Endodermal cell (in vitro differentiated cells): ENCODE measurements around the gene WT1. TPM values are rescaled to one million over a fixed set of nuclear protein-coding genes. Genes with fewer than 3 reads are reported as not detected.
A peak's percentile ranks its signal among the peaks of the same experiment; 100 is the strongest.

Source experiments
- DNase-seq: peaks from one replicate; pipeline ENCODE4 v3.0.0-alpha.2; 2017
- H3K27ac ChIP-seq: 2 replicates; pipeline ENCODE4 v1.5.1; 2013; ENCODE audit warnings: mild to moderate bottlenecking, low read depth, low read length, moderate library complexity
- H3K27me3 ChIP-seq: 2 replicates; pipeline ENCODE4 v1.6.1; 2013; ENCODE audit warnings: mild to moderate bottlenecking, low read length, moderate library complexity; ENCODE audit not compliant: insufficient read depth, control insufficient read depth, poor library complexity, severe bottlenecking
- H3K36me3 ChIP-seq: 2 replicates; pipeline ENCODE4 v1.7.0; 2013; ENCODE audit warnings: mild to moderate bottlenecking, low read length, moderate library complexity; ENCODE audit not compliant: control insufficient read depth, insufficient read depth
- H3K4me1 ChIP-seq: one replicate; pipeline ENCODE4 v1.7.0; 2013; ENCODE audit warnings: low read length; ENCODE audit not compliant: control insufficient read depth, insufficient read depth
- H3K4me3 ChIP-seq: 2 replicates; pipeline ENCODE4 v1.5.1; 2013; ENCODE audit warnings: mild to moderate bottlenecking, low read length, moderate library complexity
- H3K9ac ChIP-seq: 2 replicates; pipeline ENCODE4 v1.6.1; 2013; ENCODE audit warnings: mild to moderate bottlenecking, low read length, moderate library complexity; ENCODE audit not compliant: poor library complexity, severe bottlenecking; ENCODE audit errors: extremely low read depth
- H3K9me3 ChIP-seq: 2 replicates; pipeline ENCODE4 v1.6.1; 2013; ENCODE audit warnings: mild to moderate bottlenecking, low read length, moderate library complexity; ENCODE audit not compliant: control insufficient read depth
- H3K27ac Mint-ChIP-seq: 2 replicates; pipeline ENCODE4 v1.8.0; 2020; ENCODE audit warnings: mixed read lengths
- H3K27me3 Mint-ChIP-seq: 2 replicates; pipeline ENCODE4 v1.8.0; 2021; ENCODE audit warnings: mild to moderate bottlenecking, mixed read lengths; ENCODE audit not compliant: insufficient read depth
- H3K36me3 Mint-ChIP-seq: 2 replicates; pipeline ENCODE4 v1.8.0; 2020; ENCODE audit warnings: low read depth, mixed read lengths
- H3K4me1 Mint-ChIP-seq: 2 replicates; pipeline ENCODE4 v1.8.0; 2020; ENCODE audit warnings: mixed read lengths
- H3K4me3 Mint-ChIP-seq: 2 replicates; pipeline ENCODE4 v1.8.0; 2020; ENCODE audit warnings: mild to moderate bottlenecking, moderate library complexity, mixed read lengths
- H3K9me3 Mint-ChIP-seq: 2 replicates; pipeline ENCODE4 v1.8.0; 2020; ENCODE audit warnings: mild to moderate bottlenecking, mixed read lengths
- CTCF ChIP-seq: fragments of 200-600 bp; sonication (generic); conservative IDR thresholded peaks from 2 replicates; pipeline ENCODE4 v1.5.0; 2021; ENCODE audit warnings: antibody characterized with exemption, mild to moderate bottlenecking
- WGBS, 2 experiments: methylation state at CpG; one replicate each; pipeline versions ENCODE4 v1.1.5 to v1.1.7; 2013; ENCODE audit warnings: missing lambda C conversion rate in 2 of 2, mixed read lengths in 1 of 2; ENCODE audit not compliant: insufficient coverage in 1 of 2, insufficient read length in 1 of 2; 5-methylcytosine and 5-hydroxymethylcytosine counted together
- total RNA-seq, 2 donors: library from RNA; stranded (reverse); fragmentation: NEBNext Ultra II Directional in 1 of 2; extraction: Animal tissue kit (Norgen Biotek cat#: 25700) in 1 of 2; gene quantifications; 2 replicates in 1 of 2; 3 replicates in 1 of 2; pipeline ENCODE4 v1.2.1, GENCODE V29; 2021

WT1 gene
- total RNA-seq, 2 donors from 2014 or later: 0.51 TPM; not detected in 1

GRCh38 chr11:32451808-32452207 is 16.5 kb upstream of the WT1 start:
- WGBS, 2 experiments: 95 to 100% methylated on average over 1 to 4 of the region's 4 CpGs
- H3K27me3 ChIP-seq: no peaks in the 10 kb centered on the region
- H3K27ac Mint-ChIP-seq: no peak overlapping the region
- H3K4me1 Mint-ChIP-seq: peaks cover 8% of the 10 kb centered on the region
- no peaks in the 10 kb centered on the region for H3K9me3 Mint-ChIP-seq
- H3K27me3 Mint-ChIP-seq: no peaks in the 10 kb centered on the region
- no peak for TF ChIP-seq CTCF
- DNase-seq: no peak
- H3K9ac ChIP-seq: no peak overlapping the region
- H3K36me3 ChIP-seq: no peaks in the 10 kb centered on the region
- H3K4me3 ChIP-seq: no peak overlapping the region
- H3K4me3 Mint-ChIP-seq: no peak overlapping the region
- no peaks in the 10 kb centered on the region for H3K4me1 ChIP-seq
- H3K27ac ChIP-seq: no peak overlapping the region
- no peaks in the 10 kb centered on the region for H3K9me3 ChIP-seq
- no peaks in the 10 kb centered on the region for H3K36me3 Mint-ChIP-seq

GRCh38 chr11:32450372-32450771 is 15.0 kb upstream of the WT1 start:
- Mint-ChIP-seq H3K36me3 (no peaks in the 10 kb centered on the region), H3K27me3 (no peaks in the 10 kb centered on the region), H3K27ac (no peak overlapping the region), H3K4me3 (no peak overlapping the region), H3K9me3 (no peaks in the 10 kb centered on the region), H3K4me1 (peaks cover 14% of the 10 kb centered on the region)
- DNase-seq: no peak
- Histone ChIP-seq H3K9ac (no peak overlapping the region), H3K4me3 (no peak overlapping the region), H3K9me3 (no peaks in the 10 kb centered on the region), H3K27me3 (no peaks in the 10 kb centered on the region), H3K36me3 (no peaks in the 10 kb centered on the region), H3K4me1 (no peaks in the 10 kb centered on the region), H3K27ac (no peak overlapping the region)
- TF ChIP-seq CTCF: no peak
- 89 to 100% methylated on average over 1 of the region's 1 CpG for WGBS, 2 experiments

- H3K27ac ChIP-seq: no peak overlapping the region
- no peaks in the 10 kb centered on the region for H3K9me3 Mint-ChIP-seq
- H3K27me3 ChIP-seq: no peaks in the 10 kb centered on the region
- peaks cover 14% of the 10 kb centered on the region for H3K4me1 Mint-ChIP-seq
- peak; percentile 72 for DNase-seq
- H3K36me3 ChIP-seq: no peaks in the 10 kb centered on the region
- no peak overlapping the region for H3K27ac Mint-ChIP-seq
- H3K4me1 ChIP-seq: no peaks in the 10 kb centered on the region
- H3K9me3 ChIP-seq: no peaks in the 10 kb centered on the region
- no peaks in the 10 kb centered on the region for H3K36me3 Mint-ChIP-seq
- no peak overlapping the region for H3K4me3 Mint-ChIP-seq
- no peak overlapping the region for H3K4me3 ChIP-seq
- TF ChIP-seq CTCF: peak; percentile 75
- no peak overlapping the region for H3K9ac ChIP-seq
- H3K27me3 Mint-ChIP-seq: peaks cover 3% of the 10 kb centered on the region
- WGBS, 2 experiments: 21 to 30% methylated on average over 2 of the region's 3 CpGs
Measured at GRCh38 chr11:32448232-32448631, 12.9 kb upstream of the WT1 start.
